HG03521 (cell line): Measurements from ENCODE around the gene CLHC1.
"Not testable (repeated sequence)": the region's sequence is repeated elsewhere in the genome, so short reads cannot be mapped to it uniquely, and the experiment has no call there.

ENCODE experiments used
- ATAC-seq: cut with Tn5 transposase; IDR thresholded peaks from one replicate; pipeline ENCODE4 v1.9.1; 2021; ENCODE audit warnings: mild to moderate bottlenecking, moderate library complexity; ENCODE audit not compliant: unreplicated experiment

CLHC1 gene

GRCh38 chr2:55137024-55137958, 94.8 kb downstream of the CLHC1 start:
- no peak for ATAC-seq

DNA sequence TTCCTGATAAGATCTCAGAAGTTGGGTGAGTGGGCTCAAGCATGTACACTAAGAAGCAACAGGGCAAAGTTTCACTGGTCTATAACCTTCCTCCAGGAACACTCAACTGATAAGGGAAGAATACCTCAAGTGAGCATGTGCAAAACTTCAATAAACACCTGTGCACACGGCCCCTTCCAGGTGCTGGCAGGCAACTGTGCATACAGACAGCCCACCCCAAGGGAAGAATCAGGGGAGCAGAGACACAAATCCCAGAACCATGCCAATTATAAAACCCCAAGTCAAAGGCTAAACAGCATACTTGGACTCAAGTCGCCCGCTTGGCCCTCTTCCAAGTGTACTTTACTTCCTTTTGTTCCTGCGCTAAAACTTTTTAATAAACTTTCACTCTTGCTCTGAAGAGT, 96.0 kb downstream of the CLHC1 start:
- ATAC-seq, result no peak

DNA sequence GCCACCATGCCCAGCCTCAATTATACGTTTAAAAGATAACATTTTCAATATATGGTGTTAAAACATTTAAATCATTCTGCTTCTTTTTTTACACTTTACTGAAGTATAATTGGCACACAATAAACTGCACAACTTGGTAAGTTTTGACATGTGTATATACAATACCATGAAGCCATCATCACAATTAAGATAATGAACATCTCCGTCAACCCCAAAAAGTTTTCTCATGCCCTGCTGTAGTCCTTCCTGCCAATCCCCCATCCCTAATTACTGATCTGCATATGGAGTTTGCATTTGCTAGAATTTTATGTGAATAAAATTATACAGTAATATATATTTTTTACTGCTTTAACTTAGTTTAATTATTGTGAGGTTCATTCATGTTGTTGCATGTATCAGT, 96.6 kb downstream of the CLHC1 start:
- no peak for ATAC-seq

DNA sequence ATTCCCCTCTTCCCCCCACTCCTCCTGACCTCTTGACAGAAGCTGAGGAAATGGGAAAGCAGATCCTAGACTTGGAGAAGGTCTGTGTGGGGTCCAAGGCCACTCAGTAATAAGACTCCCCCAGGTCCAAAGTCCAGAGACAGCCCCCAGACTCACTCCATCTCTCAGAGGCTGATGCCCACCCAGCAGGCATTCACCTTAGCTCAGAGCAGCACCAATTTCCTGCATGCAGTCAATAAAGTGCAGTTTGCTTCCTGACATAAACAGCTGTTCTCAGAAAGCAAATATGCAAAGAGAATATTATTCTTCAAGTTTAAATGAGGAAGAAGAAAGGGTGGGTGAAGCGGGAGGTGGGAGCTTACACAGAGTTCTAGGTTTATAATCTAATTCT, 97.8 kb downstream of the CLHC1 start:
- no peak for ATAC-seq

DNA sequence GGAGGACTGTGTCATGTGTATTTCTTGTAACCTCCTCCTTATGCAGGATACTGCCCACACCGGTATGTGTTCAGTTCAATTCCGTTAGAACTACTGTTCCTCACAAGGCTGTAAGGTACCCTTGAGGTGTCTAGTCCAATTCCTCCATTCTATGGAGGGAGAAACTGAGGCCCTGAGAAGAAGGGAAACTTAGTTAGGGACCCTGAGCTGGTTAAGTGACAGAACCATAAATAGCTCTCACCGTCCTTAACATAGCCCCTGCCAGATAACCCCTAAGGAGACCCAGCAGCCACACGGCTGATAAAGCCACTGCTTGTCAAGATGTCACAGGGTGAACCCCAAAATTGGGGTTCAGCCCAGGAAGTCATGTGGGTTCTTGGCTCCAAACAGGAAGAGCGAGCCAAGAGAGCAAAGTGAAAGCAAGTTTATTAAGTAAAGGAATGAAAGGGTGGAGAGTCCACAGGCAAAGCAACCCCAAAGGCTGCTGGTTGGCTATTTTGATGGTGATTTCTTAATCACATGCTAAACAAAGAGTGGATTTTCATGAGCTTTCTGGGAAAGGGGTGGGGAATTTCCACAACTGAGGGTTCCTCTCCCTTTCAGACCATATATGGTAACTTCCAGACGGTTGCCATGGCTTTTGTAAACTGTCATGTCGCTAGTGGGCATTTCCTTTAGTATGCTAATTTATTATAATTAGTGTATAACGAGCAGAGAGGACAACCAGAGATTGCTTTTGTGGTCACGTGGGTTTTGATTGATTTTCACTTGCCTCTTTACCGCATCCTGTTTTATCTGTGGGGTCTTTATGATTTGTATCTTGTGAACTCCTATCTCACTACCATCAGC, 98.4 kb downstream of the CLHC1 start:
- peak; percentile 92 for ATAC-seq

- no peak for ATAC-seq
Observed at GRCh38 chr2:55130849-55131248, 101.2 kb downstream of the CLHC1 start.

DNA sequence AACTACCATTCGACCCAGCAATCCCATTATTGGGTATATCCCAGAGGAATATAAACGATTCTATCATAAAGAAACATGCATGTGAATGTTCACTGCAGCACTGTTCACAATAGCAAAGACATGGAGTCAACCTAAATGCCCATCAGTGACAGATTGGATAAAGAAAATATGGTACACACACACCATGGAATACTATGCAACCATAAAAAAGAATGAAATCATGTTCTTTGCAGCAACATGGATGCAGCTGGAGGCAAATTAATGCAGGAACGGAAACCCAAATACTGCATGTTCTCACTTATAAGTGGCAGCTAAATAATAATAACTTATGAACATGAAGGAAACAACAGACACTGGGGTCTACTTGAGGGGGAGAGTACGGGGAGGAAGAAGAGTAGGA, 105.5 kb downstream of the CLHC1 start:
- ATAC-seq, result not testable (repeated sequence)
